OCI-LY1 (cell line): Measurements from ENCODE around the gene CCDC9B.

ENCODE experiments used
- H2AFZ ChIP-seq: fragments of 200-600 bp; sonication (generic), shearing (Covaris generic); 2 replicates; pipeline ENCODE4 v1.6.0; 2014; ENCODE audit warnings: antibody characterized with exemption, mild to moderate bottlenecking, low read length
- H3F3A ChIP-seq: fragments of 200-600 bp; sonication (generic), shearing (Covaris generic); 2 replicates; pipeline ENCODE4 v1.6.0; 2014; ENCODE audit warnings: mild to moderate bottlenecking, antibody characterized with exemption, low read length, moderate library complexity; ENCODE audit not compliant: insufficient read depth
- H3K27ac ChIP-seq: fragments of 200-600 bp; sonication (generic); 2 replicates; pipeline ENCODE4 v1.5.1; 2014; ENCODE audit warnings: low read length, mixed run types, mild to moderate bottlenecking, low read depth; ENCODE audit not compliant: poor library complexity, severe bottlenecking
- H3K27me3 ChIP-seq: fragments of 200-600 bp; sonication (generic); 2 replicates; pipeline ENCODE4 v1.6.0; 2014; ENCODE audit warnings: antibody characterized with exemption, mild to moderate bottlenecking, low read length, moderate library complexity; ENCODE audit not compliant: insufficient read depth
- H3K36me3 ChIP-seq: fragments of 200-600 bp; sonication (generic); 2 replicates; pipeline ENCODE4 v1.6.1; 2014; ENCODE audit warnings: mild to moderate bottlenecking, antibody characterized with exemption, low read length, moderate library complexity, mixed read lengths; ENCODE audit not compliant: insufficient read depth
- H3K4me1 ChIP-seq: fragments of 200-600 bp; sonication (generic); 2 replicates; pipeline ENCODE4 v1.5.1; 2014; ENCODE audit warnings: mild to moderate bottlenecking, low read length, moderate library complexity; ENCODE audit not compliant: insufficient read depth, severe bottlenecking
- H3K4me2 ChIP-seq: fragments of 200-600 bp; sonication (generic), shearing (Covaris generic); 2 replicates; pipeline ENCODE4 v1.6.1; 2014; ENCODE audit warnings: low read length
- H3K4me3 ChIP-seq: fragments of 200-600 bp; sonication (generic); 2 replicates; pipeline ENCODE4 v1.5.1; 2014; ENCODE audit warnings: low read length, low read depth, mild to moderate bottlenecking, mixed read lengths; ENCODE audit not compliant: poor library complexity, severe bottlenecking
- H3K79me2 ChIP-seq: fragments of 200-600 bp; shearing (Covaris generic); 2 replicates; pipeline ENCODE4 v1.6.1; 2016; ENCODE audit warnings: mixed run types, low read length, mixed read lengths; ENCODE audit not compliant: insufficient read depth
- H3K9ac ChIP-seq: fragments of 200-600 bp; sonication (generic), shearing (Covaris generic); 2 replicates; pipeline ENCODE4 v1.6.1; 2014; ENCODE audit warnings: mild to moderate bottlenecking, low read length, mixed read lengths
- H3K9me2 ChIP-seq: fragments of 200-600 bp; sonication (generic), shearing (Covaris generic); 2 replicates; pipeline ENCODE4 v1.6.1; 2014; ENCODE audit warnings: low read depth, mild to moderate bottlenecking, low read length, mixed read lengths
- H3K9me3 ChIP-seq: fragments of 200-600 bp; shearing (Covaris generic); 2 replicates; pipeline ENCODE4 v1.6.1; 2014; ENCODE audit warnings: low read length, mixed read lengths
- H4K20me1 ChIP-seq: fragments of 200-600 bp; sonication (generic), shearing (Covaris generic); 2 replicates; pipeline ENCODE4 v1.6.0; 2016; ENCODE audit warnings: mild to moderate bottlenecking, low read length; ENCODE audit not compliant: insufficient read depth
- EZH2 ChIP-seq: fragments of 200-600 bp; sonication (generic), shearing (Covaris generic); IDR thresholded peaks from 2 replicates; pipeline ENCODE4 v1.8.0; 2017; ENCODE audit warnings: borderline replicate concordance, mixed run types, mild to moderate bottlenecking, antibody characterized with exemption, low read length, moderate library complexity, mixed read lengths
- TF ChIP-seq, protein P1 (sequence below): fragments of 200-600 bp; sonication (generic), shearing (Covaris generic); IDR thresholded peaks from 2 replicates; pipeline ENCODE4 v1.5.1; 2017; ENCODE audit warnings: mild to moderate bottlenecking, antibody characterized with exemption, low read length, moderate library complexity, mixed read lengths

The CCDC9B gene

DNA sequence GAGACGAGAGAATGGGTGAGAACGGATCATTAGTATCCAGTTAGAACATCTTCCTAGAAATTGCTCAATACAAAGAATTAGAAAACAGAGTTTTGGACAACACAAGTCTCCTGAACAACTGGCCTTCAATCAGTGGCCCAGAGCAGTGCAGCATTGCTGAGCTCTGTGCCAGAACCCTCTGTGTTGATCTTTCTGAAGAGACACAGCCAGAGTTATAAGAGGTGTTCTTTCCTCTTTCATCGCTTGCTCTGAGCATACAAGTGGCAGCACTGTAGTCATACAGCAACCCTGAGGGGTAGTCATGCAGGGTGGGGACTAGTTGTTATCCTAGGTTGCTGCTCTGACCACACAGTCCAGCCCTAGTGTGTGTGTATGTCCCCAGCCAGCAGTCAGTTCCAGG is 45.7 kb upstream of the CCDC9B start:
- H3K4me2 ChIP-seq = no peak overlapping the region
- peaks cover 70% of the 10 kb centered on the region for H3K36me3 ChIP-seq
- H3K9me3 ChIP-seq = no peaks in the 10 kb centered on the region
- H3F3A ChIP-seq = no peaks in the 10 kb centered on the region
- H3K9ac ChIP-seq = no peak overlapping the region
- no peak overlapping the region for H3K4me3 ChIP-seq
- no peaks in the 10 kb centered on the region for H4K20me1 ChIP-seq
- no peak for TF ChIP-seq EZH2
- TF ChIP-seq, protein P1, sequence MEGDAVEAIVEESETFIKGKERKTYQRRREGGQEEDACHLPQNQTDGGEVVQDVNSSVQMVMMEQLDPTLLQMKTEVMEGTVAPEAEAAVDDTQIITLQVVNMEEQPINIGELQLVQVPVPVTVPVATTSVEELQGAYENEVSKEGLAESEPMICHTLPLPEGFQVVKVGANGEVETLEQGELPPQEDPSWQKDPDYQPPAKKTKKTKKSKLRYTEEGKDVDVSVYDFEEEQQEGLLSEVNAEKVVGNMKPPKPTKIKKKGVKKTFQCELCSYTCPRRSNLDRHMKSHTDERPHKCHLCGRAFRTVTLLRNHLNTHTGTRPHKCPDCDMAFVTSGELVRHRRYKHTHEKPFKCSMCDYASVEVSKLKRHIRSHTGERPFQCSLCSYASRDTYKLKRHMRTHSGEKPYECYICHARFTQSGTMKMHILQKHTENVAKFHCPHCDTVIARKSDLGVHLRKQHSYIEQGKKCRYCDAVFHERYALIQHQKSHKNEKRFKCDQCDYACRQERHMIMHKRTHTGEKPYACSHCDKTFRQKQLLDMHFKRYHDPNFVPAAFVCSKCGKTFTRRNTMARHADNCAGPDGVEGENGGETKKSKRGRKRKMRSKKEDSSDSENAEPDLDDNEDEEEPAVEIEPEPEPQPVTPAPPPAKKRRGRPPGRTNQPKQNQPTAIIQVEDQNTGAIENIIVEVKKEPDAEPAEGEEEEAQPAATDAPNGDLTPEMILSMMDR = no peak
- H3K79me2 ChIP-seq = peaks cover 25% of the 10 kb centered on the region
- H3K4me1 ChIP-seq = peaks cover 16% of the 10 kb centered on the region
- no peak overlapping the region for H3K27ac ChIP-seq
- H2AFZ ChIP-seq = no peak overlapping the region
- H3K27me3 ChIP-seq = no peaks in the 10 kb centered on the region
- H3K9me2 ChIP-seq = no peaks in the 10 kb centered on the region

DNA sequence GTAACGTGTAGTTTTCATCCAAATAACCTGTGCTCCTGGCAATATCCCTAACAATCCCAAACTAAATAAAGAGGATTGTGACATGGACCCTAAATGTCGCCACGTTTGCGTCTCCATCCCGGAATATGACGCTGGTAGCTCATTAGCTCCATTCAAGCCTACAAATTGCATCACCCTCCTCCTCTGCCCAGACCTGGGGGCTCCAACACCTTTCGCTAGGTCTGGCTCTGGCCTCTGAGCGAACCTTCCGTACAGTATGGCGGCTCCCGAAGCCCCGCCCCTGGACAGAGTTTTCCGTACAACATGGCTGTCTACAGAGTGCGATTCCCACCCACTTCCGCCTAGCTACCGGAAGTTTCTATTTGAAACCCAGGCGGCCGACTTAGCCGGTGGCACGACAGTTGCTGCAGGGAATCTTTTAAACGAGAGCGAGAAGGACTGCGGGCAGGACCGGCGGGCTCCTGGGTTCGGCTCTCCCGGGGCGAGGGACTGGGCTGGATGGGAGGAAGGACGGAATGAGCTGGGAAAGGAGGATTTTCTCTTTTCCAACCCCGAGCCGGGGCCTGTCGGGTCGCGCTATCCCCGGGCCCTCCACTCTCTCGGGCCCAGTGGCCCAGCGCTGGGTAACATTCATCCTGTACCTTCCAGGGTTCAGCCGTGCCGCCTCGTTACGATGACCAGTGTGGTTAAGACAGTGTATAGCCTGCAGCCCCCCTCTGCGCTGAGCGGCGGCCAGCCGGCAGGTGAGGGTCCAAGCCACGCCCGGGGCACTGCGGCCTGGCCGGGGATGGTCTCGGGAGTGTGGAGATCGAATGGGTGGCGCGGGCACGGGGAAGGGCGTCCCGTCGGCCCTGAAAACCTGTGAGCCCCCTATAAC is 42.1 kb upstream of the CCDC9B start, which contains the start of gene KNSTRN:
Gene KNSTRN (plus strand): TSS at position 142 of the 877 bp plus-strand sequence. CDS start 115 bp downstream, at position 257.
- no peaks in the 10 kb centered on the region for H4K20me1 ChIP-seq
- peak within 1 kb of the TSS; percentile 56 for H3K27ac ChIP-seq
- peaks cover 33% of the 10 kb centered on the region for H3K36me3 ChIP-seq
- peak within 1 kb of the TSS; percentile 92 for H3K9ac ChIP-seq
- peaks cover 16% of the 10 kb centered on the region for H3K4me1 ChIP-seq
- H3K4me3 ChIP-seq = peak within 1 kb of the TSS; percentile 88
- no peaks in the 10 kb centered on the region for H3K9me3 ChIP-seq
- peak within 1 kb of the TSS; percentile 79 for H3K4me2 ChIP-seq
- no peaks in the 10 kb centered on the region for H3F3A ChIP-seq
- TF ChIP-seq, protein P1 = no peak
- no peak for TF ChIP-seq EZH2
- no peaks in the 10 kb centered on the region for H3K9me2 ChIP-seq
- H2AFZ ChIP-seq = peak within 1 kb of the TSS; percentile 89; the same call in 1 of the 2 replicates
- H3K79me2 ChIP-seq = peaks cover 25% of the 10 kb centered on the region
- no peaks in the 10 kb centered on the region for H3K27me3 ChIP-seq

DNA sequence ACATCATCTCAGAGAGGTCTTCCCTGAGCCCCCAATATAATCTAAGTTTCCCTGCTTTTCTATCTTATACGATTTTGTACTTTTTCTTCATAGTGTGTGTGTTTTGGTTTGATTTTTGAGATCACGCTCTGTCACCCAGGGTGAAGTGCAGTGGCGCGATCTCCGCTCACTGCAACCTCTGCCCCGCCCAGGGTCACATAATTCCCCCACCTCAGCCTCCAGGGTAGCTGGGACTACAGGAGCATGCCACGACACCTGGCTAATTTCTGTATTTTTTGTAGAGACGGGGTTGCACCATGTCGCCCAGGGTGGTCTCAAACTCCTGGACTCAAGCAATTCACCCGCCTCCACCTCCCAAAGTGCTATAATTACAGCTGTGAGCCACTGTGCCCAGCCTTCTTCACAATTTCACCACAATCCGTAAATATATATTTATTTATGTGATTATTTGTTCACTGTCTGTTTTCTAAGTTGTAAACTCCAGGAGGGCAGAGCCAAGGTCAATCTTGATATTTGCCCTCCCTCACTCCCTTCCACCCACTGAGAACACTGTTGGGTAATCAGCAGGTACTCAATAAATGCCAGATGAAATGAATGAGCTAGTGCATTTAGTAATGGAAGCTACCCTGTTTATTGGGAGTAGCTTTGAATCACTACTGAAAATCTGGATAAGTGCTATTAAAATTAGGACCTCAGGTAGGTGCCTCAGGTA is 41.2 kb upstream of the CCDC9B start:
- no peaks in the 10 kb centered on the region for H3F3A ChIP-seq
- no peaks in the 10 kb centered on the region for H4K20me1 ChIP-seq
- no peak overlapping the region for H3K9ac ChIP-seq
- H3K4me2 ChIP-seq = peak overlapping the region; percentile 79; the same call in 1 of the 2 replicates
- H3K4me3 ChIP-seq = peak overlapping the region; percentile 88
- no peaks in the 10 kb centered on the region for H3K9me3 ChIP-seq
- 0 out of 2 replicates have a peak, but pooled peaks cover 2% of the 10 kb centered on the region for H3K27me3 ChIP-seq
- H3K27ac ChIP-seq = no peak overlapping the region
- no peak for TF ChIP-seq EZH2
- TF ChIP-seq, protein P1 = no peak
- H3K9me2 ChIP-seq = no peaks in the 10 kb centered on the region
- peak overlapping the region; percentile 89; the same call in 1 of the 2 replicates for H2AFZ ChIP-seq
- H3K79me2 ChIP-seq = peaks cover 25% of the 10 kb centered on the region
- H3K4me1 ChIP-seq = peaks cover 16% of the 10 kb centered on the region
- H3K36me3 ChIP-seq = peaks cover 25% of the 10 kb centered on the region
